ENCODE data around the gene NLRP13. TPM values are rescaled to one million over a fixed set of nuclear protein-coding genes. Genes with fewer than 3 reads are reported as not detected.

The NLRP13 gene
- total RNA-seq, 1 donor from 2014 or later = not detected

- ATAC-seq (no peak), DNase-seq (ENCODE audit: low spot score) (no peak)
These were observed 29.9 kb downstream of the NLRP13 start for GRCh38 chr19:55902080-55902751.

GRCh38 chr19:55901369-55902079 is 30.6 kb downstream of the NLRP13 start:
- no peak for ATAC-seq
- no peak for DNase-seq (ENCODE audit: low spot score)

GRCh38 chr19:55898911-55899310 is 33.2 kb downstream of the NLRP13 start:
- ATAC-seq (no peak), DNase-seq (ENCODE audit: low spot score) (no peak)

GRCh38 chr19:55882626-55883025 is 49.5 kb downstream of the NLRP13 start:
- no peak for ATAC-seq

GRCh38 chr19:55877211-55877610 is 54.9 kb downstream of the NLRP13 start:
- no peak for ATAC-seq
- no peak for DNase-seq (ENCODE audit: low spot score)

More at GRCh38 chr19:55882626-55883025, 49.5 kb downstream of the NLRP13 start:
- no peak for DNase-seq (ENCODE audit: low spot score)

GRCh38 chr19:55870736-55871135 is 61.4 kb downstream of the NLRP13 start:
- no peak for ATAC-seq
- DNase-seq (ENCODE audit: low spot score) = no peak

GRCh38 chr19:55867101-55867500 is 65.0 kb downstream of the NLRP13 start:
- ATAC-seq (no peak), DNase-seq (ENCODE audit: low spot score) (no peak)

GRCh38 chr19:55866521-55866920 is 65.6 kb downstream of the NLRP13 start:
- ATAC-seq = no peak
- no peak for DNase-seq (ENCODE audit: low spot score)

GRCh38 chr19:55858969-55859368 is 73.2 kb downstream of the NLRP13 start:
- ATAC-seq (no peak), DNase-seq (ENCODE audit: low spot score) (no peak)

- ATAC-seq (no peak), DNase-seq (ENCODE audit: low spot score) (no peak)
These were observed 73.7 kb downstream of the NLRP13 start for GRCh38 chr19:55858401-55858800.

- DNase-seq (ENCODE audit: low spot score) (no peak), ATAC-seq (no peak)
These were observed 74.2 kb downstream of the NLRP13 start for GRCh38 chr19:55857974-55858373.

- ATAC-seq = no peak
- DNase-seq (ENCODE audit: low spot score) = no peak
These were observed 75.0 kb downstream of the NLRP13 start for GRCh38 chr19:55857149-55857548.

GRCh38 chr19:55855160-55855559 is 77.0 kb downstream of the NLRP13 start:
- no peak for ATAC-seq
- no peak for DNase-seq (ENCODE audit: low spot score)

Other genes with a start within 250 kb of the NLRP13 start
- gene NLRP9, start 193.9 kb downstream of the NLRP13 start, total RNA-seq = not detected
- gene RFPL4A, start 173.2 kb downstream of the NLRP13 start, total RNA-seq = 1.0 TPM
- not detected for gene RFPL4AL1, start 163.2 kb downstream of the NLRP13 start, total RNA-seq
- 0.30 TPM for gene NLRP11, start 100.3 kb downstream of the NLRP13 start, total RNA-seq
- gene NLRP4, start 95.8 kb downstream of the NLRP13 start, total RNA-seq = not detected
- gene NLRP8, start 15.5 kb upstream of the NLRP13 start, total RNA-seq = not detected
- gene NLRP5, start 54.4 kb upstream of the NLRP13 start, total RNA-seq = not detected
- 29.0 TPM for gene ZNF787, start 189.0 kb upstream of the NLRP13 start, total RNA-seq
- 58.5 TPM for gene ZNF444, start 209.0 kb upstream of the NLRP13 start, total RNA-seq
- gene GALP, start 243.7 kb upstream of the NLRP13 start, total RNA-seq = not detected

Measured in left lobe of liver (tissue), 2 donors.